ENCODE results near the gene OSER1. TPM values are rescaled to one million over a fixed set of nuclear protein-coding genes. Genes with fewer than 3 reads are reported as not detected.

The OSER1 gene
- total and polyA plus RNA-seq, 9 of the 15 experiments (the other 6 are each of a cell fraction or from before 2014, with no cell fraction given), result 15.5 to 57.3 (median 19.9) TPM

- H4K20me1 ChIP-seq (replicated peaks; ENCODE audit: control insufficient read depth, insufficient read depth, low read length), result no peaks in the 10 kb centered on the region
- H3K27me3 ChIP-seq (ENCODE audit: control insufficient read depth in 2 of 2, insufficient read depth in 2 of 2, low read length in 2 of 2), result peaks cover 24 to 40% of the 10 kb centered on the region in 2 experiments
- ATAC-seq (no peak), DNase-seq (ENCODE audit: extremely low read depth in 1 of 4, low spot score in 3 of 4) (no peak), FAIRE-seq (no peak)
- ChIA-PET CTCF (ENCODE audit: low intra/inter-chr PET ratio) (no interaction called here), POLR2A (interaction anchor here (0.5 kb wide), 1 partner anchor 34 kb away, joined by 3 read pairs; no protein-coding TSS in a partner anchor)
- no peaks in the 10 kb centered on the region for H3K36me3 ChIP-seq (ENCODE audit: control insufficient read depth, insufficient read depth, low read length)
- intact Hi-C loops (cut with micrococcal nuclease), result no loop called here
- no TSS peak for BruUV-seq (replicated peaks)
- no peaks in the 10 kb centered on the region for H3K9me1 ChIP-seq (ENCODE audit: control insufficient read depth, insufficient read depth, low read length)
- 0 out of 5 replicates have a peak, but pooled peaks cover 0 to 2% of the 10 kb centered on the region in 2 experiments for H3K4me1 ChIP-seq (replicated peaks in 1 of 2; ENCODE audit: control insufficient read depth in 2 of 2, insufficient read depth in 2 of 2, low read length in 2 of 2)
- 11% methylated on average over 13 of the region's 13 CpGs for WGBS (ENCODE audit: insufficient coverage, low coverage, missing lambda C conversion rate)
- H3K9me3 ChIP-seq (replicated peaks; ENCODE audit: control insufficient read depth, insufficient read depth, low read depth, low read length), result no peaks in the 10 kb centered on the region
- in situ Hi-C loops (cut with MboI), result no loop called here
- H3K4me3 ChIP-seq, result no peak overlapping the region
- H3K4me2 ChIP-seq (ENCODE audit: insufficient read depth, low read length), result no peak overlapping the region
- no peaks in the 10 kb centered on the region for H3K79me2 ChIP-seq (ENCODE audit: control insufficient read depth, insufficient read depth, low read length)
- peak overlapping the region in 1 of 2 experiments; percentile 23; a peak in 1 of 4 replicates for H3K9ac ChIP-seq (ENCODE audit: insufficient read depth in 1 of 2, low read depth in 2 of 2, low read length in 2 of 2)
- no peak overlapping the region for H3K27ac ChIP-seq (ENCODE audit: extremely low read depth, low read depth, low read length)
- H2AFZ ChIP-seq (ENCODE audit: low read depth, low read length), result no peak overlapping the region
- TF ChIP-seq CBFB (CRISPR knock-in tag; IDR thresholded peaks at IDR 0.05) (no peak), SRF (CRISPR knock-in tag; IDR thresholded peaks at IDR 0.05) (no peak), MLX (CRISPR knock-in tag; conservative IDR thresholded peaks at IDR 0.05) (no peak), POLR2A (conservative IDR thresholded peaks at IDR 0.05) (no peak), SMARCC2 (IDR thresholded peaks at IDR 0.05; ENCODE audit: low read depth) (no peak), ILK (tag; IDR thresholded peaks at IDR 0.05; ENCODE audit: borderline replicate concordance, low read depth) (no peak), ATF6 (CRISPR knock-in tag; IDR thresholded peaks at IDR 0.05) (no peak), HES1 (IDR thresholded peaks at IDR 0.05; ENCODE audit: low read depth) (no peak), HNRNPL (IDR thresholded peaks at IDR 0.05; ENCODE audit: low read depth, low read length) (no peak), ATF1 (CRISPR knock-in tag; IDR thresholded peaks at IDR 0.05) (no peak), ATF1 (tag; IDR thresholded peaks at IDR 0.05) (no peak), PTBP1 (IDR thresholded peaks at IDR 0.05; ENCODE audit: low read depth, low read length) (no peak)
- TF ChIP-seq, protein P1, sequence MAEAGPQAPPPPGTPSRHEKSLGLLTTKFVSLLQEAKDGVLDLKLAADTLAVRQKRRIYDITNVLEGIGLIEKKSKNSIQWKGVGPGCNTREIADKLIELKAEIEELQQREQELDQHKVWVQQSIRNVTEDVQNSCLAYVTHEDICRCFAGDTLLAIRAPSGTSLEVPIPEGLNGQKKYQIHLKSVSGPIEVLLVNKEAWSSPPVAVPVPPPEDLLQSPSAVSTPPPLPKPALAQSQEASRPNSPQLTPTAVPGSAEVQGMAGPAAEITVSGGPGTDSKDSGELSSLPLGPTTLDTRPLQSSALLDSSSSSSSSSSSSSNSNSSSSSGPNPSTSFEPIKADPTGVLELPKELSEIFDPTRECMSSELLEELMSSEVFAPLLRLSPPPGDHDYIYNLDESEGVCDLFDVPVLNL (CRISPR knock-in tag; IDR thresholded peaks at IDR 0.05; ENCODE audit: low read depth), result no peak
- TF ChIP-seq, protein P2, sequence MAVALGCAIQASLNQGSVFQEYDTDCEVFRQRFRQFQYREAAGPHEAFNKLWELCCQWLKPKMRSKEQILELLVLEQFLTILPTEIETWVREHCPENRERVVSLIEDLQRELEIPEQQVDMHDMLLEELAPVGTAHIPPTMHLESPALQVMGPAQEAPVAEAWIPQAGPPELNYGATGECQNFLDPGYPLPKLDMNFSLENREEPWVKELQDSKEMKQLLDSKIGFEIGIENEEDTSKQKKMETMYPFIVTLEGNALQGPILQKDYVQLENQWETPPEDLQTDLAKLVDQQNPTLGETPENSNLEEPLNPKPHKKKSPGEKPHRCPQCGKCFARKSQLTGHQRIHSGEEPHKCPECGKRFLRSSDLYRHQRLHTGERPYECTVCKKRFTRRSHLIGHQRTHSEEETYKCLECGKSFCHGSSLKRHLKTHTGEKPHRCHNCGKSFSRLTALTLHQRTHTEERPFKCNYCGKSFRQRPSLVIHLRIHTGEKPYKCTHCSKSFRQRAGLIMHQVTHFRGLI (CRISPR knock-in tag; IDR thresholded peaks at IDR 0.05), result no peak
- TF ChIP-seq, protein P3, sequence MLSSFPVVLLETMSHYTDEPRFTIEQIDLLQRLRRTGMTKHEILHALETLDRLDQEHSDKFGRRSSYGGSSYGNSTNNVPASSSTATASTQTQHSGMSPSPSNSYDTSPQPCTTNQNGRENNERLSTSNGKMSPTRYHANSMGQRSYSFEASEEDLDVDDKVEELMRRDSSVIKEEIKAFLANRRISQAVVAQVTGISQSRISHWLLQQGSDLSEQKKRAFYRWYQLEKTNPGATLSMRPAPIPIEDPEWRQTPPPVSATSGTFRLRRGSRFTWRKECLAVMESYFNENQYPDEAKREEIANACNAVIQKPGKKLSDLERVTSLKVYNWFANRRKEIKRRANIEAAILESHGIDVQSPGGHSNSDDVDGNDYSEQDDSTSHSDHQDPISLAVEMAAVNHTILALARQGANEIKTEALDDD (IDR thresholded peaks at IDR 0.05), result no peak
Measured at GRCh38 chr20:44174996-44175765, 35.4 kb downstream of the OSER1 start.
